ENCODE measurements around the gene KLHL30.

KLHL30 gene

DNA sequence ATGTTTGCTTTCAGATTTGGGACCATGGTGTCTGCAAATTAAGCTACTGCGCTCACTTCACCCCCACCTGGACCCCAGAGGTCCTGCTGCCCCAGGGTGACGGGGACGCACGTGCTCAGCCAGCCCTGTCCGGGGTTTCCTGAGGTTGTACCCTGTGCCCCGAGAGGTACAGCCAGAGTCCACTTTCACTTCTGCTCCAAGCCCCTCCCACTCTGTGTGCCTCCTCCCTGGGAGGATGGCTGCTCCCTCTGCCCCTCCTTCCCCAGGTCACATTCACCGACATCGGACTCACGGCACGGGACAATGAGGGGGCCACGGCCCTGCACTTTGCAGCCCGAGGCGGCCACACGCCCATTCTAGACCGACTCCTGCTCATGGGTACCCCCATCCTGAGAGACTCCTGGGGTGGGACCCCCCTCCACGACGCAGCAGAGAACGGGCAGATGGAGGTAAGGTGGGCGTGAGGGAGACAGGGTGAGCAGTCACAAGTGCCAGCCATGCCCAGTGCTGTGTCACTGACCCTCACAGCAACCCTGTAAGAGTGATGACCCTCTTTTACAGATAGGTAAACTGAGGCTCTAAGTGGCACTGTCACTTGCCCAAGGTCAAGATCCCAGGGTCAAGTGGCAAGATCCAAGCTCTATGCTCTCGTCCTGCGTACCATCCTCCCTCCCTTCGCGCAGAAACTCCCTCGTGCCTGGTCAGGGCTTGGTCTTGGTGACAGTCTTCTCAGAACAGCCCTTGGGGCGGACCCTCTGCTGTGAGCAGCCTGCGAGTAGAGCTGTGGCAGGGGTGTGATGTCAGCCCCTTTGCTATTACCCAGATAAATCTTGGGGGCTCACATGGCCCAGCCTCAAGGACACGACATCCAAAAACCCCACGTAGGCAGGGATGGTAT lies 30.7 kb upstream of the KLHL30 start:
- ATAC-seq = peak; percentile 13; the same call in 1 of the 3 replicates
- no peak for TF ChIP-seq CREB5 (CRISPR knock-in tag; IDR thresholded peaks at IDR 0.05; ENCODE audit: low read depth)
- TF ChIP-seq ISL1 (CRISPR knock-in tag; IDR thresholded peaks at IDR 0.05) = no peak
- no peak for TF ChIP-seq ZFP3 (CRISPR knock-in tag; IDR thresholded peaks at IDR 0.05)
- TF ChIP-seq, protein P1, sequence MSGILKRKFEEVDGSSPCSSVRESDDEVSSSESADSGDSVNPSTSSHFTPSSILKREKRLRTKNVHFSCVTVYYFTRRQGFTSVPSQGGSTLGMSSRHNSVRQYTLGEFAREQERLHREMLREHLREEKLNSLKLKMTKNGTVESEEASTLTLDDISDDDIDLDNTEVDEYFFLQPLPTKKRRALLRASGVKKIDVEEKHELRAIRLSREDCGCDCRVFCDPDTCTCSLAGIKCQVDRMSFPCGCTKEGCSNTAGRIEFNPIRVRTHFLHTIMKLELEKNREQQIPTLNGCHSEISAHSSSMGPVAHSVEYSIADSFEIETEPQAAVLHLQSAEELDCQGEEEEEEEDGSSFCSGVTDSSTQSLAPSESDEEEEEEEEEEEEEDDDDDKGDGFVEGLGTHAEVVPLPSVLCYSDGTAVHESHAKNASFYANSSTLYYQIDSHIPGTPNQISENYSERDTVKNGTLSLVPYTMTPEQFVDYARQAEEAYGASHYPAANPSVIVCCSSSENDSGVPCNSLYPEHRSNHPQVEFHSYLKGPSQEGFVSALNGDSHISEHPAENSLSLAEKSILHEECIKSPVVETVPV (CRISPR knock-in tag; IDR thresholded peaks at IDR 0.05) = no peak
- TF ChIP-seq ZC3H10 (CRISPR knock-in tag; IDR thresholded peaks at IDR 0.05) = no peak
- no peak for TF ChIP-seq GLIS3 (CRISPR knock-in tag; IDR thresholded peaks at IDR 0.05)
- TF ChIP-seq, protein P2, sequence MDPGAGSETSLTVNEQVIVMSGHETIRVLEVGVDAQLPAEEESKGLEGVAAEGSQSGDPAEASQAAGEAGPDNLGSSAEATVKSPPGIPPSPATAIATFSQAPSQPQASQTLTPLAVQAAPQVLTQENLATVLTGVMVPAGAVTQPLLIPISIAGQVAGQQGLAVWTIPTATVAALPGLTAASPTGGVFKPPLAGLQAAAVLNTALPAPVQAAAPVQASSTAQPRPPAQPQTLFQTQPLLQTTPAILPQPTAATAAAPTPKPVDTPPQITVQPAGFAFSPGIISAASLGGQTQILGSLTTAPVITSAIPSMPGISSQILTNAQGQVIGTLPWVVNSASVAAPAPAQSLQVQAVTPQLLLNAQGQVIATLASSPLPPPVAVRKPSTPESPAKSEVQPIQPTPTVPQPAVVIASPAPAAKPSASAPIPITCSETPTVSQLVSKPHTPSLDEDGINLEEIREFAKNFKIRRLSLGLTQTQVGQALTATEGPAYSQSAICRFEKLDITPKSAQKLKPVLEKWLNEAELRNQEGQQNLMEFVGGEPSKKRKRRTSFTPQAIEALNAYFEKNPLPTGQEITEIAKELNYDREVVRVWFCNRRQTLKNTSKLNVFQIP (CRISPR knock-in tag; IDR thresholded peaks at IDR 0.05; ENCODE audit: borderline replicate concordance, low read depth) = no peak
- TF ChIP-seq TOX (CRISPR knock-in tag; IDR thresholded peaks at IDR 0.05; ENCODE audit: borderline replicate concordance) = no peak

DNA sequence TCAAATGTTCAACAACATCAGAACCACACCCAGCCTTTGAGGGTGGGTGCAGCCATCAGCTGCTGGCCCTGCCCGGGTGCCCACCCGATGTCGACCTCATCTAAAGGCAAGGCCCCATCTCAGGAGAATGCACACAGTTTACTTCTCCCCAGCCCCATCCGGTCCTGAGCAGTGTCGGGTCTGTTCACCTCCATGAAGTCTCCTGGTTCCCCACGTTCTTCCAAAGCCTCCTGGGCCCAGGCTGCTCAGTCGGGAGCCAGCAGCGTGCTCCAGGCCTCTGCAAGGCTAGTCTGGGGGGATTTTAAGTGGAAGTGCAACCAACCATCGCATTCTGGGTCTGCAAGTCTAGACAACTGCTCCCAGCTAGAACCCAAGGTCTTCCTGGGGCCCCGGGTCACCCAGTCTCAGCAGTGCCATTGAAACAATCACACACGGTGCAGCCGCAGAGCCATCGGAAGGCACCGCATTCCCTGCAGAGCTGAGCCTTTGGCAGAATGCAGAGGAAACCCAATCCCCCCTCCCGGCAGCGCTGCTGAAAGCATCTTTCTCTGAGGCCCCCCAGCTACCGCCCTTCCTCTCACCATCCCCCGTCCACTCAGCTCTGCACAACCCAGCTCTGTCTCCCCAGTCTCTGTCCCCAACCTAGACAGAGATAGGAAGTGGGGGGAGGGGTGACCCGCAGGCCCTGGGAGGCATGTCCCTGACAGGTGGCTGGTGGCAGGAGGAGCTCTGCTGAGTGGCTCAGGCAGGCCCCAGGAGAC lies 29.9 kb upstream of the KLHL30 start:
- TF ChIP-seq, protein P2 (CRISPR knock-in tag; IDR thresholded peaks at IDR 0.05; ENCODE audit: borderline replicate concordance, low read depth) = no peak
- no peak for TF ChIP-seq ZNF565 (CRISPR knock-in tag; conservative IDR thresholded peaks at IDR 0.05; ENCODE audit: low read depth)
- TF ChIP-seq PATZ1 (CRISPR knock-in tag; IDR thresholded peaks at IDR 0.05; ENCODE audit: borderline replicate concordance) = no peak
- TF ChIP-seq PPARA (CRISPR knock-in tag; IDR thresholded peaks at IDR 0.05; ENCODE audit: borderline replicate concordance) = no peak
- no peak for ATAC-seq

DNA sequence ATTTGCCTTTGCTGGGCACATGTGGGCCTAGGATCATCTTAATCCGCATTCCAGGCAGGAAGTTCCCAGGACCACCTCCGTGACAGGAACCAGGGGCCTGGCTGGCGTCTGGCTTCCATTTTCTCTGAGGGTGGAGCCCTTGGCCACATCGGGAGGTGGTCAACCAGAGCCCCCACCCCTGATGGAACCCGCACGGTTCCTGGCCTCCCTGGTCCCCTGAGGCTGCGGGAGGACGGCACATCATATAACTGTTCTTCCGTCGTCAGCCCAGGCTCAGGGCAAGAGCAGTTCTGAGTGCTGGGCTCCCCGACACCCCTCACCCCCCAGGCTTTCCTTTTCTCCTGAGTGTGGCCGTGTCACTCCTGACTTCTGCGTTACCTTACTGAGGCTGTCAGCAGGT lies 24.9 kb upstream of the KLHL30 start:
- TF ChIP-seq ZNF8 (CRISPR knock-in tag; IDR thresholded peaks at IDR 0.05) (no peak), ARNTL (CRISPR knock-in tag; IDR thresholded peaks at IDR 0.05; ENCODE audit: borderline replicate concordance, low read depth) (no peak), ZC3H10 (CRISPR knock-in tag; IDR thresholded peaks at IDR 0.05) (no peak), ZFP3 (CRISPR knock-in tag; IDR thresholded peaks at IDR 0.05) (no peak), ZNF565 (CRISPR knock-in tag; conservative IDR thresholded peaks at IDR 0.05; ENCODE audit: low read depth) (no peak), ZFP30 (CRISPR knock-in tag; IDR thresholded peaks at IDR 0.05) (no peak), GLIS3 (CRISPR knock-in tag; IDR thresholded peaks at IDR 0.05) (no peak), RARB (CRISPR knock-in tag; IDR thresholded peaks at IDR 0.05) (no peak), BACH2 (CRISPR knock-in tag; IDR thresholded peaks at IDR 0.05; ENCODE audit: borderline replicate concordance) (no peak), ZNF70 (CRISPR knock-in tag; IDR thresholded peaks at IDR 0.05) (no peak)
- TF ChIP-seq, protein P3, sequence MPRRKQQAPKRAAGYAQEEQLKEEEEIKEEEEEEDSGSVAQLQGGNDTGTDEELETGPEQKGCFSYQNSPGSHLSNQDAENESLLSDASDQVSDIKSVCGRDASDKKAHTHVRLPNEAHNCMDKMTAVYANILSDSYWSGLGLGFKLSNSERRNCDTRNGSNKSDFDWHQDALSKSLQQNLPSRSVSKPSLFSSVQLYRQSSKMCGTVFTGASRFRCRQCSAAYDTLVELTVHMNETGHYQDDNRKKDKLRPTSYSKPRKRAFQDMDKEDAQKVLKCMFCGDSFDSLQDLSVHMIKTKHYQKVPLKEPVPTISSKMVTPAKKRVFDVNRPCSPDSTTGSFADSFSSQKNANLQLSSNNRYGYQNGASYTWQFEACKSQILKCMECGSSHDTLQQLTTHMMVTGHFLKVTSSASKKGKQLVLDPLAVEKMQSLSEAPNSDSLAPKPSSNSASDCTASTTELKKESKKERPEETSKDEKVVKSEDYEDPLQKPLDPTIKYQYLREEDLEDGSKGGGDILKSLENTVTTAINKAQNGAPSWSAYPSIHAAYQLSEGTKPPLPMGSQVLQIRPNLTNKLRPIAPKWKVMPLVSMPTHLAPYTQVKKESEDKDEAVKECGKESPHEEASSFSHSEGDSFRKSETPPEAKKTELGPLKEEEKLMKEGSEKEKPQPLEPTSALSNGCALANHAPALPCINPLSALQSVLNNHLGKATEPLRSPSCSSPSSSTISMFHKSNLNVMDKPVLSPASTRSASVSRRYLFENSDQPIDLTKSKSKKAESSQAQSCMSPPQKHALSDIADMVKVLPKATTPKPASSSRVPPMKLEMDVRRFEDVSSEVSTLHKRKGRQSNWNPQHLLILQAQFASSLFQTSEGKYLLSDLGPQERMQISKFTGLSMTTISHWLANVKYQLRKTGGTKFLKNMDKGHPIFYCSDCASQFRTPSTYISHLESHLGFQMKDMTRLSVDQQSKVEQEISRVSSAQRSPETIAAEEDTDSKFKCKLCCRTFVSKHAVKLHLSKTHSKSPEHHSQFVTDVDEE (CRISPR knock-in tag; IDR thresholded peaks at IDR 0.05) = no peak
- TF ChIP-seq, protein P2 (CRISPR knock-in tag; IDR thresholded peaks at IDR 0.05; ENCODE audit: borderline replicate concordance, low read depth) = no peak
- no peak for ATAC-seq

Data from SK-N-SH treated with all-trans-retinoic acid at 6 μM for 48 hours (cell line).